Smooth muscle cell (in vitro differentiated cells): ENCODE results near the gene AFDN. TPM values are rescaled to one million over a fixed set of nuclear protein-coding genes. Genes with fewer than 3 reads are reported as not detected.
A peak's percentile ranks its signal among the peaks of the same experiment; 100 is the strongest.

Source experiments
- DNase-seq: peaks from one replicate; lab custom pipeline; 2025; ENCODE audit not compliant: unreplicated experiment; lab: John Stamatoyannopoulos, UW
- H2AFZ ChIP-seq: fragments of 200-600 bp; sonication (generic); 2 replicates; pipeline ENCODE4 v1.6.0; 2016; ENCODE audit warnings: antibody characterized with exemption, low read depth, mild to moderate bottlenecking
- H3F3A ChIP-seq: fragments of 200-600 bp; sonication (generic); 2 replicates; pipeline ENCODE4 v1.6.0; 2017; ENCODE audit warnings: antibody characterized with exemption, low read depth
- H3K27ac ChIP-seq: fragments of 200-600 bp; sonication (generic); 2 replicates; pipeline ENCODE4 v1.5.1; 2016; ENCODE audit warnings: low read depth, mild to moderate bottlenecking
- H3K27me3 ChIP-seq: fragments of 200-600 bp; sonication (generic); 2 replicates; pipeline ENCODE4 v1.6.1; 2016; ENCODE audit warnings: low read depth, mild to moderate bottlenecking
- H3K36me3 ChIP-seq: fragments of 200-600 bp; sonication (generic); 2 replicates; pipeline ENCODE4 v1.5.1; 2016; ENCODE audit warnings: low read depth
- H3K4me1 ChIP-seq: fragments of 200-600 bp; sonication (generic); 2 replicates; pipeline ENCODE4 v1.5.1; 2016; ENCODE audit warnings: low read depth
- H3K4me2 ChIP-seq: fragments of 200-600 bp; sonication (generic); 2 replicates; pipeline ENCODE4 v1.6.0; 2016; ENCODE audit warnings: mild to moderate bottlenecking
- H3K4me3 ChIP-seq: fragments of 200-600 bp; sonication (generic); 2 replicates; pipeline ENCODE4 v1.5.1; 2016; ENCODE audit warnings: mild to moderate bottlenecking
- H3K79me2 ChIP-seq: fragments of 200-600 bp; sonication (generic); 2 replicates; pipeline ENCODE4 v1.6.0; 2016; ENCODE audit warnings: low read depth, mild to moderate bottlenecking
- H3K9ac ChIP-seq: fragments of 200-600 bp; sonication (generic); 2 replicates; pipeline ENCODE4 v1.6.0; 2016; ENCODE audit warnings: low read depth
- H3K9me3 ChIP-seq: fragments of 200-600 bp; sonication (generic); replicated peaks from 2 replicates; pipeline ENCODE4 v1.5.1; 2016; ENCODE audit warnings: low read depth
- H4K20me1 ChIP-seq: fragments of 200-600 bp; sonication (generic); 2 replicates; pipeline ENCODE4 v1.6.0; 2016; ENCODE audit warnings: low read depth
- CTCF ChIP-seq: fragments of 200-600 bp; sonication (generic); IDR thresholded peaks from 2 replicates; pipeline ENCODE4 v1.5.1; 2017; ENCODE audit warnings: borderline replicate concordance, mild to moderate bottlenecking, antibody characterized with exemption; ENCODE audit not compliant: insufficient read depth, poor library complexity, severe bottlenecking
- WGBS: methylation state at CpG from one replicate; pipeline ENCODE4 v1.1.7; 2016; ENCODE audit warnings: low lambda C conversion rate; 5-methylcytosine and 5-hydroxymethylcytosine counted together
- polyA plus RNA-seq: library from polyadenylated mRNA; unstranded; fragments of >200 nt; fragmentation: Nextera tagmentation; extraction: Ambion mirVana; gene quantifications from 2 replicates; pipeline ENCODE4 v1.2.1, GENCODE V29; 2016
- total RNA-seq: library from RNA; depleted of rRNA; stranded (reverse); fragments of >200 nt; gene quantifications from 2 replicates; pipeline ENCODE4 v1.2.3, GENCODE V29; 2014

AFDN gene
- total and polyA plus RNA-seq, 2 experiments from 2014 or later = 52.3 to 98.8 TPM

GRCh38 chr6:167947716-167948115, 121.0 kb downstream of the AFDN start:
- WGBS = 95% methylated on average over 1 of the region's 1 CpG
- H3K9me3 ChIP-seq = no peaks in the 10 kb centered on the region
- no peak for TF ChIP-seq CTCF

DNA sequence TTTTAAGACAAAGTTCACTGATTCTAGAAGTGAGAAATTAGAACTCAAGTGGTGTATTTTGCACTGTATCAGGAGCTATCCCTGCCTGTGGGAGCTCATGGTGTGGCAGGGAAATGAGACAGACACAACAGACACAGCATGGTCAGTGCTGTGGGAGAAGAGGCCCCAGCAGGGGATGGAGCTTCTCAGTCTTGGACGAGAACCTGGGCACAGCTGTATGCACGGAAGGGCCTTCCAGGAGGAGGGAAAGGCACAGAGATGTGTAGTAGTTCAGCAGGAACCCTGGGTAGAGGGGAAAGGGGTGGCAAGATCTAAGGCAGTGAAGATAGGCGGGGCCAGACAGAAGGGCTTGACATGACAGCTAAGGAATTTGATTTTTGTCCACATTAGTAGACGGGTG, 122.0 kb downstream of the AFDN start:
- 44% methylated on average over 4 of the region's 4 CpGs for WGBS
- H3K9ac ChIP-seq = no peak overlapping the region

More at GRCh38 chr6:167947716-167948115, 121.0 kb downstream of the AFDN start:
- DNase-seq = no peak
- Histone ChIP-seq H3K4me2 (no peak overlapping the region), H3K4me1 (peaks cover 4% of the 10 kb centered on the region), H3K36me3 (peaks cover 24% of the 10 kb centered on the region), H3K9ac (no peak overlapping the region), H3K27me3 (no peaks in the 10 kb centered on the region), H3K79me2 (peaks cover 5% of the 10 kb centered on the region), H2AFZ (no peak overlapping the region), H3K27ac (peak overlapping the region; percentile 71), H3F3A (peaks cover 11% of the 10 kb centered on the region), H4K20me1 (no peaks in the 10 kb centered on the region), H3K4me3 (no peak overlapping the region)

GRCh38 chr6:167949121-167949684, 122.5 kb downstream of the AFDN start:
- DNase-seq = no peak
- WGBS = 40% methylated on average over 7 of the region's 7 CpGs
- Histone ChIP-seq H3F3A (peaks cover 11% of the 10 kb centered on the region), H3K9ac (no peak overlapping the region), H3K27ac (peak overlapping the region; percentile 71), H3K9me3 (no peaks in the 10 kb centered on the region), H3K79me2 (peaks cover 17% of the 10 kb centered on the region), H3K27me3 (no peaks in the 10 kb centered on the region), H3K4me1 (peaks cover 4% of the 10 kb centered on the region), H3K4me3 (no peak overlapping the region), H4K20me1 (no peaks in the 10 kb centered on the region), H3K4me2 (peak overlapping the region; percentile 23), H2AFZ (no peak overlapping the region), H3K36me3 (peaks cover 21% of the 10 kb centered on the region)
- TF ChIP-seq CTCF = no peak

More for the DNA sequence above, 122.0 kb downstream of the AFDN start:
- peaks cover 14% of the 10 kb centered on the region for H3K79me2 ChIP-seq
- H3F3A ChIP-seq = peaks cover 11% of the 10 kb centered on the region
- peaks cover 4% of the 10 kb centered on the region for H3K4me1 ChIP-seq
- H3K4me2 ChIP-seq = peak overlapping the region; percentile 23
- no peaks in the 10 kb centered on the region for H3K9me3 ChIP-seq
- peak overlapping the region; percentile 71 for H3K27ac ChIP-seq
- no peak overlapping the region for H2AFZ ChIP-seq
- no peak for TF ChIP-seq CTCF
- no peaks in the 10 kb centered on the region for H3K27me3 ChIP-seq
- H3K4me3 ChIP-seq = no peak overlapping the region
- no peak for DNase-seq
- H4K20me1 ChIP-seq = no peaks in the 10 kb centered on the region
- H3K36me3 ChIP-seq = peaks cover 21% of the 10 kb centered on the region
